Neural progenitor cell (in vitro differentiated cells): Measurements from ENCODE around the gene RPS19. TPM values are rescaled to one million over a fixed set of nuclear protein-coding genes. Genes with fewer than 3 reads are reported as not detected.
"Not testable (repeated sequence)": the region's sequence is repeated elsewhere in the genome, so short reads cannot be mapped to it uniquely, and the experiment has no call there.

Experiments
- DNase-seq: peaks from one replicate; pipeline ENCODE4 v3.0.0-alpha.2; 2016; ENCODE audit warnings: low spot score
- H2AFZ ChIP-seq: fragments of 200-600 bp; sonication (generic); replicated peaks from 2 replicates; pipeline ENCODE4 v1.6.1; 2016; ENCODE audit warnings: antibody characterized with exemption
- H3F3A ChIP-seq: fragments of 200-600 bp; sonication (generic); 2 replicates; pipeline ENCODE4 v1.6.1; 2016; ENCODE audit warnings: antibody characterized with exemption, low read depth
- H3K27ac ChIP-seq: fragments of 200-600 bp; sonication (generic); 2 replicates; pipeline ENCODE4 v1.5.1; 2016; ENCODE audit warnings: mild to moderate bottlenecking
- H3K27me3 ChIP-seq: fragments of 200-600 bp; sonication (generic); 2 replicates; pipeline ENCODE4 v1.6.1; 2016; ENCODE audit warnings: mild to moderate bottlenecking, moderate library complexity
- H3K36me3 ChIP-seq: fragments of 200-600 bp; sonication (generic); 2 replicates; pipeline ENCODE4 v1.5.1; 2016
- H3K4me1 ChIP-seq: fragments of 200-600 bp; sonication (generic); 2 replicates; pipeline ENCODE4 v1.6.1; 2016; ENCODE audit warnings: mixed run types
- H3K4me2 ChIP-seq: fragments of 200-600 bp; sonication (generic); 2 replicates; pipeline ENCODE4 v1.6.1; 2016
- H3K4me3 ChIP-seq: fragments of 200-600 bp; sonication (generic); 2 replicates; pipeline ENCODE4 v1.5.1; 2016
- H3K79me2 ChIP-seq: fragments of 200-600 bp; sonication (generic); 2 replicates; pipeline ENCODE4 v1.6.1; 2016; ENCODE audit warnings: low read depth
- H3K9ac ChIP-seq: fragments of 200-600 bp; sonication (generic); 2 replicates; pipeline ENCODE4 v1.6.1; 2016
- H3K9me3 ChIP-seq: fragments of 200-600 bp; sonication (generic); 2 replicates; pipeline ENCODE4 v1.5.1; 2016; ENCODE audit warnings: low read depth
- H4K20me1 ChIP-seq: fragments of 200-600 bp; sonication (generic); 2 replicates; pipeline ENCODE4 v1.6.1; 2016; ENCODE audit warnings: low read depth
- H3K27ac Mint-ChIP-seq: 3 replicates; pipeline ENCODE4 v1.8.0; 2021; ENCODE audit warnings: mixed read lengths
- H3K27me3 Mint-ChIP-seq: 2 replicates; pipeline ENCODE4 v1.8.0; 2022; ENCODE audit warnings: low read depth, mild to moderate bottlenecking, inconsistent platforms, moderate library complexity, mixed read lengths; ENCODE audit not compliant: insufficient read depth
- H3K36me3 Mint-ChIP-seq: 3 replicates; pipeline ENCODE4 v1.8.0; 2021; ENCODE audit warnings: mixed read lengths
- H3K4me1 Mint-ChIP-seq: 3 replicates; pipeline ENCODE4 v1.8.0; 2021; ENCODE audit warnings: mixed read lengths
- H3K4me3 Mint-ChIP-seq: 3 replicates; pipeline ENCODE4 v1.8.0; 2021; ENCODE audit warnings: mild to moderate bottlenecking, moderate library complexity, mixed read lengths
- H3K9me3 Mint-ChIP-seq: 3 replicates; pipeline ENCODE4 v1.8.0; 2020; ENCODE audit warnings: mixed read lengths
- EZH2 ChIP-seq: fragments of 200-600 bp; sonication (generic); IDR thresholded peaks from 2 replicates; pipeline ENCODE4 v1.6.1; 2017; ENCODE audit warnings: antibody characterized with exemption, mild to moderate bottlenecking, moderate library complexity
- EZH2phosphoT487 ChIP-seq: fragments of 200-600 bp; sonication (generic); IDR thresholded peaks from 2 replicates; pipeline ENCODE4 v1.6.1; 2017; ENCODE audit warnings: antibody characterized with exemption
- total RNA-seq: library from RNA; depleted of rRNA; stranded (reverse); fragments of >200 nt; gene quantifications from 2 replicates; pipeline ENCODE4 v1.2.3, GENCODE V29; 2015; ENCODE audit warnings: low replicate concordance
- TF ChIP-seq, protein P1 (sequence below): fragments of 200-600 bp; sonication (generic); IDR thresholded peaks from 2 replicates; pipeline ENCODE4 v1.5.1; 2017; ENCODE audit warnings: antibody characterized with exemption, mild to moderate bottlenecking

The RPS19 gene
- total RNA-seq, 1 donor from 2014 or later, result 1,422 TPM

DNA sequence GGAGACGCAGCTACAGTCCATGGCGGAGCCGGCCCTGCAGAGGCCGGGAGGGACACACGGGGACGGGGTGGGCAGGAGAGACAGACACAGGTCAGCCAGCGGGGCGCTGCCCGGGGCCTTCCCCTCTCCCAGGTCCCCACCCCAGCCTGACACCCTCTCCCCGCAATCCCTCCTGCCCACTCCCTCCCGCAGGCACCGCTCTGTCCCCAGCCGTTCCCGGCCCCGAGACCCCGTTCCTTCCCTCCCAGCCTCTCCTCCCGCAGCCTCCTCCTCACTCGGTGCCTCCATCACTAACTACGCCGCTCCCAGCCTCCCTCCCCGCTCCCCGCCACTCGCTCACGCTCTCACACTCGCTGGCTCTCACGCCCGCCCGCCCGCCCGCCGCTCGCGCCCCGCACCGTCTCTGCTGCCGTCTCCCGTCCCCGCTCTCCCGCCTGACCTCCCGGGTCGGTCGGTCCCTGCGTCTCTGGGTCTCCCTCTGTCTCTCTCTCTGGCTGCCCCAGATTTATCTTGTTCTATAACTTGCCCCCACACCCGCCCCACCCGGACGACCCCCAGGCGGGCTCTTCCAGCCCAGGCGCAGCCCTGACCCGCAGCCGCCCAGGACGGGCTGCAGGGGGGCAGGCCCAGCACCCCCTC, 53.0 kb downstream of the RPS19 start:
- H3K79me2 ChIP-seq, result no peaks in the 10 kb centered on the region
- no peak overlapping the region for H3K9ac ChIP-seq
- H3K27me3 Mint-ChIP-seq, result peaks cover 34% of the 10 kb centered on the region
- peak overlapping the region; percentile 29 for H3K4me3 ChIP-seq
- TF ChIP-seq EZH2phosphoT487, result peak; percentile 94
- TF ChIP-seq, protein P1, sequence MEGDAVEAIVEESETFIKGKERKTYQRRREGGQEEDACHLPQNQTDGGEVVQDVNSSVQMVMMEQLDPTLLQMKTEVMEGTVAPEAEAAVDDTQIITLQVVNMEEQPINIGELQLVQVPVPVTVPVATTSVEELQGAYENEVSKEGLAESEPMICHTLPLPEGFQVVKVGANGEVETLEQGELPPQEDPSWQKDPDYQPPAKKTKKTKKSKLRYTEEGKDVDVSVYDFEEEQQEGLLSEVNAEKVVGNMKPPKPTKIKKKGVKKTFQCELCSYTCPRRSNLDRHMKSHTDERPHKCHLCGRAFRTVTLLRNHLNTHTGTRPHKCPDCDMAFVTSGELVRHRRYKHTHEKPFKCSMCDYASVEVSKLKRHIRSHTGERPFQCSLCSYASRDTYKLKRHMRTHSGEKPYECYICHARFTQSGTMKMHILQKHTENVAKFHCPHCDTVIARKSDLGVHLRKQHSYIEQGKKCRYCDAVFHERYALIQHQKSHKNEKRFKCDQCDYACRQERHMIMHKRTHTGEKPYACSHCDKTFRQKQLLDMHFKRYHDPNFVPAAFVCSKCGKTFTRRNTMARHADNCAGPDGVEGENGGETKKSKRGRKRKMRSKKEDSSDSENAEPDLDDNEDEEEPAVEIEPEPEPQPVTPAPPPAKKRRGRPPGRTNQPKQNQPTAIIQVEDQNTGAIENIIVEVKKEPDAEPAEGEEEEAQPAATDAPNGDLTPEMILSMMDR, result no peak
- peak; percentile 87 for TF ChIP-seq EZH2
- peak; percentile 51 for DNase-seq
- H3K36me3 ChIP-seq, result no peaks in the 10 kb centered on the region
- peak overlapping the region; percentile 73 for H3K4me2 ChIP-seq
- peaks cover 4% of the 10 kb centered on the region for H3K4me1 Mint-ChIP-seq
- no peak overlapping the region for H3K4me3 Mint-ChIP-seq
- no peaks in the 10 kb centered on the region for H3K36me3 Mint-ChIP-seq
- H3K27me3 ChIP-seq, result peaks cover 94% of the 10 kb centered on the region
- H3K9me3 Mint-ChIP-seq, result no peaks in the 10 kb centered on the region
- no peak overlapping the region for H3K27ac ChIP-seq
- no peaks in the 10 kb centered on the region for H3K9me3 ChIP-seq
- H3F3A ChIP-seq, result no peaks in the 10 kb centered on the region
- H2AFZ ChIP-seq, result no peak overlapping the region
- no peak overlapping the region for H3K27ac Mint-ChIP-seq
- peaks cover 8% of the 10 kb centered on the region for H3K4me1 ChIP-seq
- H4K20me1 ChIP-seq, result peaks cover 26% of the 10 kb centered on the region

DNA sequence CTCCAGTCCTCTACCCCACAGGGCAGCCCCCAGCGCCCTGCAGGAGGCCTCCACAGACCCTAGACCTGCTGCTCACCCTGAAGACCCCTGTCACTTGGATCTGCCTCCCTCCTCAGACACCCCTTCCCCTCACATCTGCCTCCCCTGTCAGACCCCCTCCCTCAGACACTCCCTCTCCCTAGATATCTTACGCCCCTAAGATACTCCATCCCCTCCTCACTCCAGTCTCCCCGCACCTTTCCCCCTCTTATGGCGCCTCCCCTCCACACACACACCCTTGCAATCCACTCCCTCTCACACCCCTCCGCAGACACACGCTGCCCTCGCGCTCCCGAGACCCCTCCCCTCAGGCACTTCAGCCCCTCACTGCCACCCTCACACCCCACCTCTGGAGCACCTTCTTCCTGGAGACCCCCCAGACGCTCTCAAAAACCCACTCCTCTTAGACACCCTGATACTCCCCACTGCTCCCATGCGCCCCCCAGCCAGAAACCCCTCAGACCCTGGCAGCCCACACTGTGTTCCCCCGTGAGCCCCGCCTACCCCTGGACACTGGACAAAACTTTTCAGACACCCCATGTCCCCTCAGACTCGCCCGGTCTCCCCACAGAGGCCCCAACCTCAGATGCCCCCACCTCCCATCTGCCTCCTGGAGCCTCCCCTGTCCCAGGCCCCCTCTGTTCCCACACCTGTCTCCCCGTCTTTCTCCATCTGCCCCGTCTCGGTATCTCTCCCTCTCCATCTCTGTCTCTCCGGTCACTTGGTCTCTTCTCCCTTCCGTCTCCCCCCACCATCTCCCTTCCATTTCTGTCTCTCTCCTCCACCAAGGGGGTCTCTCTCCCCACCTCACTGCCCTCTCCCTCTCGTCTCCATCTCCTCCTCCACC, 53.7 kb downstream of the RPS19 start:
- Mint-ChIP-seq H3K4me3 (no peak overlapping the region), H3K4me1 (peaks cover 4% of the 10 kb centered on the region), H3K36me3 (no peaks in the 10 kb centered on the region), H3K27ac (no peak overlapping the region), H3K27me3 (peaks cover 34% of the 10 kb centered on the region), H3K9me3 (no peaks in the 10 kb centered on the region)
- no peaks in the 10 kb centered on the region for H3K79me2 ChIP-seq
- H2AFZ ChIP-seq, result no peak overlapping the region
- no peaks in the 10 kb centered on the region for H3K36me3 ChIP-seq
- no peaks in the 10 kb centered on the region for H3K9me3 ChIP-seq
- H3K9ac ChIP-seq, result no peak overlapping the region
- TF ChIP-seq EZH2 (peak; percentile 73), EZH2phosphoT487 (peak; percentile 88)
- TF ChIP-seq, protein P1, result no peak
- no peaks in the 10 kb centered on the region for H3F3A ChIP-seq
- no peak overlapping the region for H3K27ac ChIP-seq
- H3K27me3 ChIP-seq, result peaks cover 100% of the 10 kb centered on the region
- H3K4me3 ChIP-seq, result peak overlapping the region; percentile 29
- H3K4me1 ChIP-seq, result peaks cover 8% of the 10 kb centered on the region
- H3K4me2 ChIP-seq, result peak overlapping the region; percentile 73
- H4K20me1 ChIP-seq, result peaks cover 26% of the 10 kb centered on the region
- DNase-seq, result no peak

DNA sequence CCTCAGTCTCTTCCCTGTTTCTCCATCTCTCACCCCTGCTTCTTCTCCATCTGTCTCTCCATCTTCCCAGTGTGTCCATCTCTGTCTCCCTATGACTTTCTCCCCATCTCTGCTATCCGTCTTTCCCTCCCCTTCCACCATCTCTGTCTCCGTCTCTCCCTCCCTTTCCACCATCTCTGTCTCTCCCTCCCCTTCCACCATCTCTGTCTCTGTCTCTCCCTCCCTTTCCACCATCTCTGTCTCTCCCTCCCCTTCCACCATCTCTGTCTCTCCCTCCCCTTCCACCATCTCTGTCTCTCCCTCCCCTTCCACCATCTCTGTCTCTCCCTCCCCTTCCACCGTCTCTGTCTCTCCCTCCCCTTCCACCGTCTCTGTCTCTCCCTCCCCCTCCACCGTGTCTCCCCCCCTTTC, 54.4 kb downstream of the RPS19 start:
- H3K27me3 Mint-ChIP-seq, result peaks cover 34% of the 10 kb centered on the region
- not testable (repeated sequence) for H3K79me2 ChIP-seq, H3K36me3 Mint-ChIP-seq, H2AFZ ChIP-seq, H3K27ac ChIP-seq, H3K4me1 Mint-ChIP-seq, H3F3A ChIP-seq, H3K4me3 Mint-ChIP-seq, H3K4me3 ChIP-seq, H3K36me3 ChIP-seq, H3K9ac ChIP-seq, H3K4me2 ChIP-seq, DNase-seq, H3K9me3 Mint-ChIP-seq, H3K27ac Mint-ChIP-seq, H3K4me1 ChIP-seq, H3K9me3 ChIP-seq
- Histone ChIP-seq H3K27me3 (peaks cover 100% of the 10 kb centered on the region), H4K20me1 (peaks cover 26% of the 10 kb centered on the region)
